ENCODE data around the gene THUMPD2. TPM values are rescaled to one million over a fixed set of nuclear protein-coding genes. Genes with fewer than 3 reads are reported as not detected.

The THUMPD2 gene
- total RNA-seq, 1 experiment from 2014 or later: 19.5 TPM

DNA sequence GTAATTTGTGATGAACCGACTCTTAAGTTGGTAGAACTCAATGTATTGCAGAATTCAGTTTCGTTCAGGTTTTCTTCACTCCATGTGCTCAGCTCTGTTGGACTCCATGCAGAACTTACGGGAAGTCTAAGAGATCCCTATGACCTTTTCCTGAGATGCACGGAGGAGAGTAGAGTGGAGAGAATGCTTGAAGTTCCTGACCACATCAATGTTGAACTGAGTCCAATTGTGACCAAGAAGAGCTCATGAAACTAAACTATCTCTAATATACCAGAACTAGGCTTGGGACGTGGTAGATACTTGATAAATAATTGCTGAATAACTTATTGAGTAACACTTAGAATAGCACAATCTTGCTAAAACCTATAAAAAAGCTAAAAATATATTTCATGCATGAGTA lies 66.1 kb downstream of the THUMPD2 start:
- H2AFZ ChIP-seq (ENCODE audit: low read length): no peak overlapping the region
- no peaks in the 10 kb centered on the region for H4K20me1 ChIP-seq (ENCODE audit: control insufficient read depth, insufficient read depth, insufficient read length)
- no peak overlapping the region for H3K14ac ChIP-seq (ENCODE audit: insufficient read depth, low read length)
- H4K8ac ChIP-seq (replicated peaks; ENCODE audit: insufficient read length, low read depth, low read length): no peak overlapping the region
- H3K4me1 Mint-ChIP-seq: no peaks in the 10 kb centered on the region
- no peaks in the 10 kb centered on the region for H3K4me1 ChIP-seq (ENCODE audit: insufficient read depth, low read length)
- no peak overlapping the region for H3K18ac ChIP-seq (ENCODE audit: insufficient read length, low read depth, low read length)
- H2BK15ac ChIP-seq (ENCODE audit: low read depth, low read length): no peak overlapping the region
- H3K27ac Mint-ChIP-seq: no peak overlapping the region
- no peak overlapping the region for H2AK5ac ChIP-seq (ENCODE audit: insufficient read length, low read length)
- no peak overlapping the region for H3K4me3 Mint-ChIP-seq
- no peaks in the 10 kb centered on the region for H3K79me2 ChIP-seq (ENCODE audit: insufficient read depth, low read length)
- no peak overlapping the region for H3T11ph ChIP-seq (ENCODE audit: low read length)
- no peak overlapping the region for H3K23ac ChIP-seq (ENCODE audit: insufficient read length, low read depth, low read length)
- H3K27me3 Mint-ChIP-seq (ENCODE audit: low read depth): no peaks in the 10 kb centered on the region
- H3K27ac ChIP-seq (ENCODE audit: insufficient read length, low read depth, low read length): no peak overlapping the region
- no CpG with 5 or more reads among the region's 5 CpGs for WGBS (ENCODE audit: extremely low coverage, insufficient read length, low lambda C conversion rate)
- peaks cover 2 to 3% (median 2%) of the 10 kb centered on the region in 3 experiments; a peak in 6 of 7 replicates for H3K36me3 Mint-ChIP-seq (ENCODE audit: insufficient read depth in 1 of 3, low read depth in 3 of 3)
- H2BK5ac ChIP-seq (ENCODE audit: insufficient read length, low read length): no peak overlapping the region
- no peaks in the 10 kb centered on the region for H3K23me2 ChIP-seq (ENCODE audit: insufficient read length, low read depth, low read length, poor library complexity, severe bottlenecking)
- H4K5ac ChIP-seq (ENCODE audit: insufficient read length, low read depth, low read length): no peak overlapping the region
- no peak overlapping the region for H3K56ac ChIP-seq (ENCODE audit: insufficient read length, low read depth, low read length)
- H4K91ac ChIP-seq (ENCODE audit: insufficient read length, low read depth, low read length): no peak overlapping the region
- no peak overlapping the region for H2BK12ac ChIP-seq (ENCODE audit: insufficient read length, low read depth, low read length)
- no peaks in the 10 kb centered on the region for H3K27me3 ChIP-seq (ENCODE audit: insufficient read depth, low read length)
- no peak overlapping the region for H3K4ac ChIP-seq (ENCODE audit: low read depth, low read length)
- H2BK20ac ChIP-seq (ENCODE audit: low read depth, low read length, poor library complexity, severe bottlenecking): no peak overlapping the region
- DNase-seq: no peak
- no peak overlapping the region for H3K4me2 ChIP-seq (ENCODE audit: insufficient read depth, insufficient read length, low read length)
- TF ChIP-seq, protein P1, sequence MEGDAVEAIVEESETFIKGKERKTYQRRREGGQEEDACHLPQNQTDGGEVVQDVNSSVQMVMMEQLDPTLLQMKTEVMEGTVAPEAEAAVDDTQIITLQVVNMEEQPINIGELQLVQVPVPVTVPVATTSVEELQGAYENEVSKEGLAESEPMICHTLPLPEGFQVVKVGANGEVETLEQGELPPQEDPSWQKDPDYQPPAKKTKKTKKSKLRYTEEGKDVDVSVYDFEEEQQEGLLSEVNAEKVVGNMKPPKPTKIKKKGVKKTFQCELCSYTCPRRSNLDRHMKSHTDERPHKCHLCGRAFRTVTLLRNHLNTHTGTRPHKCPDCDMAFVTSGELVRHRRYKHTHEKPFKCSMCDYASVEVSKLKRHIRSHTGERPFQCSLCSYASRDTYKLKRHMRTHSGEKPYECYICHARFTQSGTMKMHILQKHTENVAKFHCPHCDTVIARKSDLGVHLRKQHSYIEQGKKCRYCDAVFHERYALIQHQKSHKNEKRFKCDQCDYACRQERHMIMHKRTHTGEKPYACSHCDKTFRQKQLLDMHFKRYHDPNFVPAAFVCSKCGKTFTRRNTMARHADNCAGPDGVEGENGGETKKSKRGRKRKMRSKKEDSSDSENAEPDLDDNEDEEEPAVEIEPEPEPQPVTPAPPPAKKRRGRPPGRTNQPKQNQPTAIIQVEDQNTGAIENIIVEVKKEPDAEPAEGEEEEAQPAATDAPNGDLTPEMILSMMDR (conservative IDR thresholded peaks at IDR 0.05): no peak
- no peaks in the 10 kb centered on the region for H3K9me3 ChIP-seq (ENCODE audit: control insufficient read depth, low read depth, low read length)
- H3K9me3 Mint-ChIP-seq: 0 out of 5 replicates have a peak, but pooled peaks cover 0 to 2% of the 10 kb centered on the region in 2 experiments
- H3K9ac ChIP-seq (ENCODE audit: extremely low read depth, insufficient read length, low read length): no peak overlapping the region
- no peak overlapping the region for H2BK120ac ChIP-seq (ENCODE audit: low read depth, low read length, poor library complexity, severe bottlenecking)
- H3K79me1 ChIP-seq (ENCODE audit: insufficient read depth, low read depth, low read length, poor library complexity, severe bottlenecking): no peaks in the 10 kb centered on the region

Data from H9 (cell line).